ENCODE data around the gene CFAP57. TPM values are rescaled to one million over a fixed set of nuclear protein-coding genes. Genes with fewer than 3 reads are reported as not detected.

The CFAP57 gene
- total RNA-seq, 4 donors from 2014 or later = 0.40 to 5.6 (median 1.8) TPM

DNA sequence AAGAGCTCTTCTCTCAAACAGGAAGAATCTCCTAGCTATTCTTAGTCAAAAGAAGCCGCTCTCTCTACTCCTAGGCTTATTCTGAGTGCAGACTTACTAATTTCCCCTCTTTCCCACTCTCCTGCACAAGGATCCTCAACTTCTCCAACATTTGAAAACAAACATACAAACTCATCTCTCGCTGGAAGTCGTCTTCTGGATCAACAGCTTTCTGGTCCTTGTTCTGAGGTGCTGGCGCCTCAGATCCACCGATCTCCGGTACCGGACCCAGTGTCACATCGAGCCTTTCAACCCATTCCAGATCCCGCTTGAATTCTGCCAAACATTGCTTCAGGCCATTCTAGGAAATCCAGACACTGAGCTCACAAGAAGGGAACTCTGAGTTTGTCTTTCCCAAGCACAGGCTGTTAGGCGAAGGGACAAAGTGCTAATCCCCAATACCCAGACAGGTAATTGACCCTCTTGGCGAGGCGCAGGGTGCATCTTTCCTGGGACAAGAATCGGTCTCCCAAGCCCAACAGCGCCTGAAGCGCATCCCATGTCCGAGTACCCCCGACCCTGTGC, 736 bp upstream of the CFAP57 start:
- Histone ChIP-seq H3K4me3 (peak overlapping the region; percentile 74 to 97), H3K4me1 (peaks cover 0 to 4% of the 10 kb centered on the region in 2 donors), H3K27ac (peak overlapping the region in 1 of 2 donors; percentile 73), H3K27me3 (no peaks in the 10 kb centered on the region), H3K9me3 (no peaks in the 10 kb centered on the region), H3K36me3 (no peaks in the 10 kb centered on the region)
- TF ChIP-seq CTCF (IDR thresholded peaks at IDR 0.05) (no peak), POLR2A (IDR thresholded peaks at IDR 0.05) (no peak)
- DNase-seq = no peak
- intact Hi-C loops (cut with DNase I; ENCODE audit: low total_unique reads) = no loop called here

DNA sequence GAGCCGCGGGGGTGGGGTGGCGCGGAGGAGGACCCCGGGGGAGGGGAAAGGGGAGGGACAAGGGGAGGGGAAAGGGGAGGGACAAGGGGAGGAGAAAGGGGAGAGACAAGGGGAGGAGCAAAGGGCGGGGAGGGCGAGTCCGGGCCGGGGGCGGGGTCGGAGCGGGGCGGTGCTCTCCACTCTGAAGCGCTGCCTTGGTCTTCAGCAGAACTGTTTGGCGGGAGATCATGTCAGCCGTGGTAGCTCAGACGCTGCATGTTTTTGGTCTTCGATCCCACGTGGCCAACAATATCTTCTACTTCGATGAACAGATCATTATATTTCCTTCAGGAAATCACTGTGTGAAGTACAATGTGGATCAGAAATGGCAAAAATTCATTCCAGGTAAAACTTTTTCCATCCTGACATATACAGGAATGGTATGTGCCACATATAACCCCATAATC, 420 bp downstream of the CFAP57 start:
- Histone ChIP-seq H3K9me3 (no peaks in the 10 kb centered on the region), H3K36me3 (no peaks in the 10 kb centered on the region), H3K4me3 (peak overlapping the region; percentile 74 to 97), H3K4me1 (peaks cover 0 to 4% of the 10 kb centered on the region in 2 donors), H3K27ac (peak overlapping the region in 1 of 2 donors; percentile 73), H3K27me3 (no peaks in the 10 kb centered on the region)
- TF ChIP-seq POLR2A (IDR thresholded peaks at IDR 0.05) (peak in 1 of 2 donors; percentile 31), CTCF (IDR thresholded peaks at IDR 0.05) (no peak)
- peak; percentile 83 to 90 for DNase-seq
- intact Hi-C loops (cut with DNase I; ENCODE audit: low total_unique reads) = no loop called here

DNA sequence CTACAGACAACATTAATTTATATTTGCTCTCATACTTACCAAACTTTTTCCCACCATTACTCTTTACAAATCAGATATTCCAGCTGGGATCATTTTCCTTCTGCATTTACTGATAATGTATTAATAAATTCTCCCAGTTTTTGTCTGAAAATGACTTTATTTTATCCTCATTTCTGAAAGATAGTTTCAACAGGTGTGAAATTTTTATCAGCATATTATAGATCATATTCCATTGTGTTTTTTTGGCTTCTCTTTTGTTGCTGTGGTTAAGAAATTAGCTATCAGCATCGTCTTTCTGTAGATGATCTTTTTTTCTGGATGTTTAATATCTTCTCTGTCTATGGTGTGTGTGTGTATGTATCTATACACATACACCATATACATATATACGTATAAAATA, 2.7 kb downstream of the CFAP57 start:
- Histone ChIP-seq H3K36me3 (no peaks in the 10 kb centered on the region), H3K4me3 (no peak overlapping the region), H3K27me3 (no peaks in the 10 kb centered on the region), H3K9me3 (no peaks in the 10 kb centered on the region), H3K4me1 (peaks cover 0 to 4% of the 10 kb centered on the region in 2 donors), H3K27ac (no peak overlapping the region)
- DNase-seq = no peak
- intact Hi-C loops (cut with DNase I; ENCODE audit: low total_unique reads) = no loop called here
- TF ChIP-seq POLR2A (IDR thresholded peaks at IDR 0.05) (no peak), CTCF (IDR thresholded peaks at IDR 0.05) (no peak)

- Histone ChIP-seq H3K36me3 (no peaks in the 10 kb centered on the region), H3K4me1 (no peaks in the 10 kb centered on the region), H3K9me3 (no peaks in the 10 kb centered on the region), H3K4me3 (no peak overlapping the region), H3K27me3 (no peaks in the 10 kb centered on the region), H3K27ac (no peak overlapping the region)
- intact Hi-C loops (cut with DNase I; ENCODE audit: low total_unique reads) = no loop called here
- DNase-seq = no peak
- no peak for TF ChIP-seq POLR2A (IDR thresholded peaks at IDR 0.05)
- no peak for TF ChIP-seq CTCF (IDR thresholded peaks at IDR 0.05)
These were observed 5.6 kb downstream of the CFAP57 start for GRCh38 chr1:43177691-43178090.

GRCh38 chr1:43184388-43184787, 12.3 kb downstream of the CFAP57 start:
- intact Hi-C loops (cut with DNase I; ENCODE audit: low total_unique reads) = no loop called here
- Histone ChIP-seq H3K27me3 (no peaks in the 10 kb centered on the region), H3K4me3 (no peak overlapping the region), H3K9me3 (no peaks in the 10 kb centered on the region), H3K4me1 (no peaks in the 10 kb centered on the region), H3K27ac (no peak overlapping the region), H3K36me3 (no peaks in the 10 kb centered on the region)
- TF ChIP-seq CTCF (IDR thresholded peaks at IDR 0.05) (no peak), POLR2A (IDR thresholded peaks at IDR 0.05) (no peak)
- DNase-seq = no peak

Data from uterus (tissue), 4 donors.